GM12892 (cell line): ENCODE results near the gene MYO16.

Experiments used
- POLR2AphosphoS5 ChIP-seq: IDR thresholded peaks from 2 replicates; pipeline ENCODE4 v1.6.1; 2011; ENCODE audit warnings: low read depth, low read length, control low read depth
- TAF1 ChIP-seq: IDR thresholded peaks from 2 replicates; pipeline ENCODE4 v1.6.1; 2011; ENCODE audit warnings: low read depth, mild to moderate bottlenecking, control low read depth, low read length, borderline replicate concordance

DNA sequence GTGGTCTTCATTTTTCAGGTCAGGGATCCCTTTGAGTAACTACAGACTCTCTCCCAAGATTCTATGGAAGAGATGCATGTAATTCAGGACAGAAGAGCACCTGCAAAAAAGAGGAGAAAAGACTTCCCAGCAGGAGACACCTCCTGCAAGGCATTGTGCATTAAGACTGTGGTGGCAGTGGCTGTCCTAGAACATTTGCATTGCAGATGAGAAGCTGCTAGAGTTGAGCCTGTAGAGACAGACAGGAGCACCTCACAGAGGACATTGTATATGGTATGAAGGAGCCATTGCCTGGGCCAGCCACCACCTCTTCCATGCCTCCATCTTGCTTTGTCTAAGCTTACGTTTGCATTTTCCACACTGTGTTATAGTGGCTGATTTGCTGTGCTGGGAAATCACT is 11.2 kb upstream of the MYO16 start:
- TF ChIP-seq TAF1: no peak
- no peak for TF ChIP-seq POLR2AphosphoS5
